ENCODE measurements around the gene NDUFB10.

- TF ChIP-seq, protein P1, sequence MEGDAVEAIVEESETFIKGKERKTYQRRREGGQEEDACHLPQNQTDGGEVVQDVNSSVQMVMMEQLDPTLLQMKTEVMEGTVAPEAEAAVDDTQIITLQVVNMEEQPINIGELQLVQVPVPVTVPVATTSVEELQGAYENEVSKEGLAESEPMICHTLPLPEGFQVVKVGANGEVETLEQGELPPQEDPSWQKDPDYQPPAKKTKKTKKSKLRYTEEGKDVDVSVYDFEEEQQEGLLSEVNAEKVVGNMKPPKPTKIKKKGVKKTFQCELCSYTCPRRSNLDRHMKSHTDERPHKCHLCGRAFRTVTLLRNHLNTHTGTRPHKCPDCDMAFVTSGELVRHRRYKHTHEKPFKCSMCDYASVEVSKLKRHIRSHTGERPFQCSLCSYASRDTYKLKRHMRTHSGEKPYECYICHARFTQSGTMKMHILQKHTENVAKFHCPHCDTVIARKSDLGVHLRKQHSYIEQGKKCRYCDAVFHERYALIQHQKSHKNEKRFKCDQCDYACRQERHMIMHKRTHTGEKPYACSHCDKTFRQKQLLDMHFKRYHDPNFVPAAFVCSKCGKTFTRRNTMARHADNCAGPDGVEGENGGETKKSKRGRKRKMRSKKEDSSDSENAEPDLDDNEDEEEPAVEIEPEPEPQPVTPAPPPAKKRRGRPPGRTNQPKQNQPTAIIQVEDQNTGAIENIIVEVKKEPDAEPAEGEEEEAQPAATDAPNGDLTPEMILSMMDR (IDR thresholded peaks at IDR 0.05; ENCODE audit: insufficient read depth, low read depth, low read length): no peak
- no peak for TF ChIP-seq EZH2 (IDR thresholded peaks at IDR 0.05; ENCODE audit: insufficient read depth, low read length)
Observed at GRCh38 chr16:1985466-1986150, 26.3 kb downstream of the NDUFB10 start.
